ENCODE data around the gene UMPS.
A peak's percentile ranks its signal among the peaks of the same experiment; 100 is the strongest.

The UMPS gene

DNA sequence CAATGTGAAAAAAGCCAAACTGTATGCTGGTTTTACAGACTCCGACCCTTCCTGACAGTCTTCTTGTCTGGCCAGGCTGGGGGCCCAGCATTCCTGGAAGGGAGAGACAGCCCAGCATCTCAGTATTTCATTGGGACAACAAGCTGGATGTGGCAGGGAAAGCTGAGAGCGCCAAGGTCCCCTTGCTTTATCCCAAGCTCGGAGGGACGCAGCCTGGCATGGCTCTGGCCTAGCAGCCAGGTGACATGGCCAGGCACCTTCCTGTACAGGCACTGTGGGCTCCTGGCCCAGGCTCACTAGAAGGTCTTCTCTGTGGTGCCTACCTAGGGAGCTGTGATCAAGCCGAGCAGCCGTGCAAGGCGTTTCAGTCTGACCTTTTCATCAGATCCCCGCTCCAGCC, 33.0 kb downstream of the UMPS start:
- H3K27ac ChIP-seq (replicated peaks; ENCODE audit: low read length): no peak overlapping the region
- no CpG with 5 or more reads among the region's 8 CpGs for WGBS, 2 donors (ENCODE audit: extremely low coverage in 2 of 2, insufficient read length in 2 of 2, insufficient replicate concordance in 1 of 2)
- H3K4me3 ChIP-seq (ENCODE audit: low read length in 2 of 2): no peak overlapping the region
- peak overlapping the region; percentile 18 for H3K18ac ChIP-seq (ENCODE audit: low read length)
- H2AK5ac ChIP-seq (ENCODE audit: low read depth, low read length): no peak overlapping the region
- no peak overlapping the region for H2AFZ ChIP-seq (ENCODE audit: low read length)
- no peaks in the 10 kb centered on the region for H3K9me3 ChIP-seq (replicated peaks in 1 of 2; ENCODE audit: control insufficient read depth in 2 of 2, insufficient read depth in 1 of 2, low read depth in 1 of 2, low read length in 2 of 2)
- peak overlapping the region; percentile 49 for H3K23ac ChIP-seq (ENCODE audit: low read depth, low read length, poor library complexity)
- no peak overlapping the region for H2BK120ac ChIP-seq (ENCODE audit: low read depth, low read length)
- no peak overlapping the region for H2BK15ac ChIP-seq (ENCODE audit: low read length)
- H3K14ac ChIP-seq (ENCODE audit: low read length): no peak overlapping the region
- no peak overlapping the region for H2BK5ac ChIP-seq (ENCODE audit: low read length)
- H2BK12ac ChIP-seq (ENCODE audit: low read length): no peak overlapping the region
- H3K36me3 ChIP-seq (replicated peaks in 1 of 2; ENCODE audit: control insufficient read depth in 2 of 2, insufficient read depth in 2 of 2, low read length in 2 of 2): peaks cover 3 to 36% of the 10 kb centered on the region in 2 donors
- no peaks in the 10 kb centered on the region for H3K27me3 ChIP-seq (ENCODE audit: control insufficient read depth in 3 of 3, insufficient read depth in 3 of 3, low read depth in 1 of 3, low read length in 3 of 3)
- no peak overlapping the region for H3K4me2 ChIP-seq (ENCODE audit: insufficient read depth, low read length, poor library complexity, severe bottlenecking)
- H4K91ac ChIP-seq (ENCODE audit: low read depth, low read length, poor library complexity): no peak overlapping the region
- peaks cover 2 to 6% of the 10 kb centered on the region in 2 donors for H3K4me1 ChIP-seq (ENCODE audit: control insufficient read depth in 2 of 2, insufficient read depth in 1 of 2, low read depth in 1 of 2, low read length in 2 of 2)
- no peak for DNase-seq (ENCODE audit: low spot score)
- H3K79me1 ChIP-seq (ENCODE audit: low read depth, low read length): no peaks in the 10 kb centered on the region
- no peak overlapping the region for H4K8ac ChIP-seq (ENCODE audit: low read depth, low read length)
- peak overlapping the region; percentile 26 for H3K9ac ChIP-seq (ENCODE audit: low read depth, low read length, poor library complexity)
- H3K4ac ChIP-seq (ENCODE audit: low read length): no peak overlapping the region

- Histone ChIP-seq H3K27ac (replicated peaks; ENCODE audit: low read length) (no peak overlapping the region), H3K9ac (ENCODE audit: low read depth, low read length, poor library complexity) (no peak overlapping the region), H2BK12ac (ENCODE audit: low read length) (no peak overlapping the region), H3K79me1 (ENCODE audit: low read depth, low read length) (no peaks in the 10 kb centered on the region), H3K18ac (ENCODE audit: low read length) (no peak overlapping the region), H2AK5ac (ENCODE audit: low read depth, low read length) (no peak overlapping the region), H3K14ac (ENCODE audit: low read length) (no peak overlapping the region), H3K23ac (ENCODE audit: low read depth, low read length, poor library complexity) (no peak overlapping the region), H4K91ac (ENCODE audit: low read depth, low read length, poor library complexity) (no peak overlapping the region), H2BK5ac (ENCODE audit: low read length) (no peak overlapping the region), H3K4me3 (ENCODE audit: low read length in 2 of 2) (no peak overlapping the region), H3K4ac (ENCODE audit: low read length) (no peak overlapping the region), H4K8ac (ENCODE audit: low read depth, low read length) (no peak overlapping the region), H3K4me2 (ENCODE audit: insufficient read depth, low read length, poor library complexity, severe bottlenecking) (no peak overlapping the region), H3K27me3 (ENCODE audit: control insufficient read depth in 3 of 3, insufficient read depth in 3 of 3, low read depth in 1 of 3, low read length in 3 of 3) (no peaks in the 10 kb centered on the region), H3K36me3 (replicated peaks in 1 of 2; ENCODE audit: control insufficient read depth in 2 of 2, insufficient read depth in 2 of 2, low read length in 2 of 2) (peaks cover 8 to 42% of the 10 kb centered on the region in 2 donors), H2BK15ac (ENCODE audit: low read length) (no peak overlapping the region), H2BK120ac (ENCODE audit: low read depth, low read length) (no peak overlapping the region), H3K9me3 (replicated peaks in 1 of 2; ENCODE audit: control insufficient read depth in 2 of 2, insufficient read depth in 1 of 2, low read depth in 1 of 2, low read length in 2 of 2) (no peaks in the 10 kb centered on the region), H2AFZ (ENCODE audit: low read length) (no peak overlapping the region), H3K4me1 (ENCODE audit: control insufficient read depth in 2 of 2, insufficient read depth in 1 of 2, low read depth in 1 of 2, low read length in 2 of 2) (peaks cover 2 to 4% of the 10 kb centered on the region in 2 donors)
- DNase-seq (ENCODE audit: low spot score): no peak
- no CpG with 5 or more reads among the region's 15 CpGs for WGBS, 2 donors (ENCODE audit: extremely low coverage in 2 of 2, insufficient read length in 2 of 2, insufficient replicate concordance in 1 of 2)
These were observed 33.5 kb downstream of the UMPS start for GRCh38 chr3:124763644-124764358.

GRCh38 chr3:124764746-124765145, 34.5 kb downstream of the UMPS start:
- peaks cover 0 to 2% of the 10 kb centered on the region in 2 donors for H3K4me1 ChIP-seq (ENCODE audit: control insufficient read depth in 2 of 2, insufficient read depth in 1 of 2, low read depth in 1 of 2, low read length in 2 of 2)
- no peaks in the 10 kb centered on the region for H3K79me1 ChIP-seq (ENCODE audit: low read depth, low read length)
- H3K4me3 ChIP-seq (ENCODE audit: low read length in 2 of 2): no peak overlapping the region
- H2BK5ac ChIP-seq (ENCODE audit: low read length): no peak overlapping the region
- H3K36me3 ChIP-seq (replicated peaks in 1 of 2; ENCODE audit: control insufficient read depth in 2 of 2, insufficient read depth in 2 of 2, low read length in 2 of 2): peaks cover 8 to 42% of the 10 kb centered on the region in 2 donors
- no CpG with 5 or more reads among the region's 5 CpGs for WGBS, 2 donors (ENCODE audit: extremely low coverage in 2 of 2, insufficient read length in 2 of 2, insufficient replicate concordance in 1 of 2)
- no peak overlapping the region for H3K23ac ChIP-seq (ENCODE audit: low read depth, low read length, poor library complexity)
- H3K27ac ChIP-seq (replicated peaks; ENCODE audit: low read length): no peak overlapping the region
- H3K4me2 ChIP-seq (ENCODE audit: insufficient read depth, low read length, poor library complexity, severe bottlenecking): no peak overlapping the region
- no peak overlapping the region for H3K4ac ChIP-seq (ENCODE audit: low read length)
- H2BK12ac ChIP-seq (ENCODE audit: low read length): no peak overlapping the region
- H3K9me3 ChIP-seq (replicated peaks in 1 of 2; ENCODE audit: control insufficient read depth in 2 of 2, insufficient read depth in 1 of 2, low read depth in 1 of 2, low read length in 2 of 2): no peaks in the 10 kb centered on the region
- H2AFZ ChIP-seq (ENCODE audit: low read length): no peak overlapping the region
- no peaks in the 10 kb centered on the region for H3K27me3 ChIP-seq (ENCODE audit: control insufficient read depth in 3 of 3, insufficient read depth in 3 of 3, low read depth in 1 of 3, low read length in 3 of 3)
- H2AK5ac ChIP-seq (ENCODE audit: low read depth, low read length): no peak overlapping the region
- DNase-seq (ENCODE audit: low spot score): no peak
- H3K9ac ChIP-seq (ENCODE audit: low read depth, low read length, poor library complexity): no peak overlapping the region
- H2BK15ac ChIP-seq (ENCODE audit: low read length): no peak overlapping the region
- no peak overlapping the region for H2BK120ac ChIP-seq (ENCODE audit: low read depth, low read length)
- no peak overlapping the region for H4K8ac ChIP-seq (ENCODE audit: low read depth, low read length)
- H4K91ac ChIP-seq (ENCODE audit: low read depth, low read length, poor library complexity): no peak overlapping the region
- no peak overlapping the region for H3K18ac ChIP-seq (ENCODE audit: low read length)
- H3K14ac ChIP-seq (ENCODE audit: low read length): no peak overlapping the region

- no peak overlapping the region for H4K91ac ChIP-seq (ENCODE audit: low read depth, low read length, poor library complexity)
- H3K18ac ChIP-seq (ENCODE audit: low read length): no peak overlapping the region
- no peaks in the 10 kb centered on the region for H3K9me3 ChIP-seq (replicated peaks in 1 of 2; ENCODE audit: control insufficient read depth in 2 of 2, insufficient read depth in 1 of 2, low read depth in 1 of 2, low read length in 2 of 2)
- no peak overlapping the region for H4K8ac ChIP-seq (ENCODE audit: low read depth, low read length)
- H3K23ac ChIP-seq (ENCODE audit: low read depth, low read length, poor library complexity): no peak overlapping the region
- H2AFZ ChIP-seq (ENCODE audit: low read length): no peak overlapping the region
- no peak overlapping the region for H3K4ac ChIP-seq (ENCODE audit: low read length)
- H3K4me1 ChIP-seq (ENCODE audit: control insufficient read depth in 2 of 2, insufficient read depth in 1 of 2, low read depth in 1 of 2, low read length in 2 of 2): peaks cover 0 to 3% of the 10 kb centered on the region in 2 donors
- H3K4me2 ChIP-seq (ENCODE audit: insufficient read depth, low read length, poor library complexity, severe bottlenecking): no peak overlapping the region
- no peak overlapping the region for H2AK5ac ChIP-seq (ENCODE audit: low read depth, low read length)
- H3K9ac ChIP-seq (ENCODE audit: low read depth, low read length, poor library complexity): no peak overlapping the region
- no peak overlapping the region for H3K14ac ChIP-seq (ENCODE audit: low read length)
- no peak overlapping the region for H2BK12ac ChIP-seq (ENCODE audit: low read length)
- H3K4me3 ChIP-seq (ENCODE audit: low read length in 2 of 2): no peak overlapping the region
- no peak for DNase-seq (ENCODE audit: low spot score)
- no CpG with 5 or more reads among the region's 5 CpGs for whole genome bisulfite sequencing, 2 donors (ENCODE audit: extremely low coverage in 2 of 2, insufficient read length in 2 of 2, insufficient replicate concordance in 1 of 2)
- H2BK5ac ChIP-seq (ENCODE audit: low read length): no peak overlapping the region
- H3K27me3 ChIP-seq (ENCODE audit: control insufficient read depth in 3 of 3, insufficient read depth in 3 of 3, low read depth in 1 of 3, low read length in 3 of 3): no peaks in the 10 kb centered on the region
- no peak overlapping the region for H2BK15ac ChIP-seq (ENCODE audit: low read length)
- H3K27ac ChIP-seq (replicated peaks; ENCODE audit: low read length): no peak overlapping the region
- H3K36me3 ChIP-seq (replicated peaks in 1 of 2; ENCODE audit: control insufficient read depth in 2 of 2, insufficient read depth in 2 of 2, low read length in 2 of 2): peaks cover 8 to 42% of the 10 kb centered on the region in 2 donors
- no peak overlapping the region for H2BK120ac ChIP-seq (ENCODE audit: low read depth, low read length)
- no peaks in the 10 kb centered on the region for H3K79me1 ChIP-seq (ENCODE audit: low read depth, low read length)
These were observed 35.1 kb downstream of the UMPS start for GRCh38 chr3:124765197-124765840.

All from neuronal stem cell (in vitro differentiated cells).